Neural progenitor cell (in vitro differentiated cells): ENCODE data around the gene IPO9.

Experiments used
- EZH2 ChIP-seq: fragments of 200-600 bp; sonication (generic); IDR thresholded peaks from 2 replicates; pipeline ENCODE4 v1.6.1; 2017; ENCODE audit warnings: antibody characterized with exemption, mild to moderate bottlenecking, moderate library complexity
- TF ChIP-seq, protein P1 (sequence below): fragments of 200-600 bp; sonication (generic); IDR thresholded peaks from 2 replicates; pipeline ENCODE4 v1.5.1; 2017; ENCODE audit warnings: antibody characterized with exemption, mild to moderate bottlenecking

DNA sequence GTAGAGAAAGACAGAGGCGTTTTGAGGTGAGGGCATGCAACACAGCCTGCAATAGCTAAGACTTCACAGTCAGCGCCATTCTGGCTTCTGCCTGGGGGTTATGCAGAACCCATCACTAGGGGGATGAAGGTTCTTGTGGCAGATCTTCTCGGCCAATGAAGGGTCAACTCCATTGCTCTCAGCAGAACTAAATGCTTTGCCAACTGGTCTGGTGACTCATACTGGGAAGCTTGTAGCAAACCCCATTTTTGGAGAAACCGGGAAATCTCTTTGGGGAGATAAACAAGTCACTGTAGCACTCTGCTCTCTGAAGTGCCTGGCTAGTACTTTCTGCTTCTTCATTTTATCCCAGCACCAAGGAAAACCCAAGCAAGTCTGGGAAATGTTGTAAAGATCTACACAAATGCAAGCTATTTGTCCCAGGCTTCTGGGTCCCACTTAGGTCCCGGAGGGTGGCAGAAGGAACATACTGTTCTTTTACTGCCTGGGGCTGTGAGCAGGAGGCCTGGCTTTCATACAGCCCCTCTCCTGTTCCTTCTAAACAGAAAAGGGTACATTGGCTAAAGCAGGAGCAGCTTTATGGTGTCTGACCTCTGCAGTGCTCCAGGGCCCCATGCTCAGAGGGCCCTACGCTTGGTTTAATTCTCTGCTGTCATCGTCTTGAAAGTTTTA is 88.5 kb downstream of the IPO9 start:
- TF ChIP-seq, protein P1, sequence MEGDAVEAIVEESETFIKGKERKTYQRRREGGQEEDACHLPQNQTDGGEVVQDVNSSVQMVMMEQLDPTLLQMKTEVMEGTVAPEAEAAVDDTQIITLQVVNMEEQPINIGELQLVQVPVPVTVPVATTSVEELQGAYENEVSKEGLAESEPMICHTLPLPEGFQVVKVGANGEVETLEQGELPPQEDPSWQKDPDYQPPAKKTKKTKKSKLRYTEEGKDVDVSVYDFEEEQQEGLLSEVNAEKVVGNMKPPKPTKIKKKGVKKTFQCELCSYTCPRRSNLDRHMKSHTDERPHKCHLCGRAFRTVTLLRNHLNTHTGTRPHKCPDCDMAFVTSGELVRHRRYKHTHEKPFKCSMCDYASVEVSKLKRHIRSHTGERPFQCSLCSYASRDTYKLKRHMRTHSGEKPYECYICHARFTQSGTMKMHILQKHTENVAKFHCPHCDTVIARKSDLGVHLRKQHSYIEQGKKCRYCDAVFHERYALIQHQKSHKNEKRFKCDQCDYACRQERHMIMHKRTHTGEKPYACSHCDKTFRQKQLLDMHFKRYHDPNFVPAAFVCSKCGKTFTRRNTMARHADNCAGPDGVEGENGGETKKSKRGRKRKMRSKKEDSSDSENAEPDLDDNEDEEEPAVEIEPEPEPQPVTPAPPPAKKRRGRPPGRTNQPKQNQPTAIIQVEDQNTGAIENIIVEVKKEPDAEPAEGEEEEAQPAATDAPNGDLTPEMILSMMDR: no peak
- TF ChIP-seq EZH2: no peak
